DMS153 (cell line): ENCODE measurements around the gene PLAGL2.

Experiments used
- DNase-seq: peaks from one replicate; lab custom pipeline; 2025; lab: John Stamatoyannopoulos, UW

The PLAGL2 gene

DNA sequence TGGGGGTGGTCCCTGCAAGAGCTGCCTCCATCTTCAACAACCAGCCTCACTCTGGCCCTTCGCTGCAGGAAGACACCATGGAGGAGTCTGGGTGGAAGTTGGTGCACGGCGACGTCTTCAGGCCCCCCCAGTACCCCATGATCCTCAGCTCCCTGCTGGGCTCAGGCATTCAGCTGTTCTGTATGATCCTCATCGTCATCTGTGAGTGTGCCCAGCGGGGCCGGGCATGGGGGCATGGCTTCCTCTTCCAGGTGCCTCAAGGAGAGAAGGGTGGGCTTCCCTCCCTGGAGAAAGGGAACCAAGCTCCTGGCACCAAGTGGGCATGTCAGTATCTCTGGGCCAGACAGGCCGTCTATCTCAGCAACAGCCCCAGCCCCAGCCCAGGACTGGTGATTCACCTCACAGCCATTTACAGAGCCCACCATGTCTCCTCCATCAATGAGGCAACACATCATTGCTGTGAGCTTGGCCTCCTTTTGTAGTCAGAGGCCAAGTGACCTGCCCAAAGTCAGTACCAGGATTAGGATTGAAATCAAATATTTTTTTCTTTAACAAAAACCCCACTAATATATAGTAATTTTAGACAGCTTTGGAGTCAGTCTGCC, 57.9 kb downstream of the PLAGL2 start:
- no peak for DNase-seq

DNA sequence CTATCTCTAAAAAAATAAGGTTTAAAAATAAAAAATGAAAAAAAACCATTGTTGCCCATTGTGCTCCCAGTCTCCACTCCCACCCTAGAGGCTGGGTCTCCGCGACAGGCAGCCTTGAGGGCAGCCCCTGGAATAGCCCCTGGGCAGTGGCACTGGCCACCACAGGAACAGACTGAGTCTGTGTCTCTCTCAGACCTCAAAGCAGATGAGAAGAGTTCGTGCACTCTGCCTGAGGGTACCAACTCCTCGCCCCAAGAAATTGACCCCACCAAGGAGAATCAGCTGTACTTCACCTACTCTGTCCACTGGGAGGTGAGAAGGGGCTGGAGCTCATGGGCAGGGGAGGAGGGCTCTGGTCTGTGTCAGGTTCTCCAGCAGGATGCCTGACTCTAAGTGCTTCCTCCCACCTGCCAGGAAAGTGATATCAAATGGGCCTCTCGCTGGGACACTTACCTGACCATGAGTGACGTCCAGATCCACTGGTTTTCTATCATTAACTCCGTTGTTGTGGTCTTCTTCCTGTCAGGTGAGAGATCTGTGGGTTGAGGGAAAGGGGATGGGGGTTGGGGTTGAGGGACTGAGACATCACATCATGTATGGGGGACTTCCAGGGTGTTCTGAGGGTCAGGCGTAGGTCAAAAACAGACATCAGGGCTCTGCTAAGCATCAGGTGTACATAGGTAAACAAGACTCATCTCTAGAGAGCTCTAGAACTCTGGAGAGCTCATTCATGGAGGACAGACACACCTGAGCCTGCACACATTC, 62.5 kb downstream of the PLAGL2 start:
- DNase-seq = no peak

DNA sequence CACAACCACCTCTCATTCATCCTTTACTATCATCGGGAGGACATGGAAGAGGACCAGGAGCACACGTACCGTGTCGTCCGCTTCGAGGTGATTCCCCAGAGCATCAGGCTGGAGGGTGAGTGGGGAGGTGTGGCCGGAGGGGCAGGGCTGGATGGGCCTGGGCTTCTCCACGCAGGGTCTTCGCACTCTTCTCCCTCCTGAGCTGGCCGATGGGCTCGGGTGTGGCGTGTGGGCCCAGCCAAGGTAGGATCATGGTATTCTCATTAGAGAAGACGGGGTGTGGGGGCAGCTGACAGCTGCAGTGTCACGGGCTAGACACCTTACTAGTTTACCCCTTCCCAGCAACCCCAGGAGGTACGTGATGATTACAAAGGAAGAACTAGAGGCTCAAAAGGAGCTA, 64.6 kb downstream of the PLAGL2 start:
- DNase-seq = no peak
